Measurements from ENCODE around the gene MRPS18C.

DNA sequence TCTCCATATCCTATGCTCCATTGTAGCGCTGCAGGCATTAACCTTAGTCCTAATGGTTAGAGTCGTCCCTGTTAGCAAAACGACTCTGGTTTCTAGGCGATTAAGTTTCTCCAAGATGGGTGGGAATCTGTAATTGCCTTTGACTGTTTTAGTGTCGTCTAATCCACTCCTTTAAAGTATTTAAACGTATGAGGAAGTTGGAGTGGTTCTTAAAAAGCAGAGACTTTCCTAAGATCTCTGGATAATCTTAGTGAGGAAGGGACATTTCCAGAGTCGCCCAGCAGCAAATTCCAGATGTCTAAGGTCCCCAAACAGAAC, 285 bp downstream of the MRPS18C start:
- no peak for TF ChIP-seq POLR2A (IDR thresholded peaks at IDR 0.05)
- TF ChIP-seq, protein P1, sequence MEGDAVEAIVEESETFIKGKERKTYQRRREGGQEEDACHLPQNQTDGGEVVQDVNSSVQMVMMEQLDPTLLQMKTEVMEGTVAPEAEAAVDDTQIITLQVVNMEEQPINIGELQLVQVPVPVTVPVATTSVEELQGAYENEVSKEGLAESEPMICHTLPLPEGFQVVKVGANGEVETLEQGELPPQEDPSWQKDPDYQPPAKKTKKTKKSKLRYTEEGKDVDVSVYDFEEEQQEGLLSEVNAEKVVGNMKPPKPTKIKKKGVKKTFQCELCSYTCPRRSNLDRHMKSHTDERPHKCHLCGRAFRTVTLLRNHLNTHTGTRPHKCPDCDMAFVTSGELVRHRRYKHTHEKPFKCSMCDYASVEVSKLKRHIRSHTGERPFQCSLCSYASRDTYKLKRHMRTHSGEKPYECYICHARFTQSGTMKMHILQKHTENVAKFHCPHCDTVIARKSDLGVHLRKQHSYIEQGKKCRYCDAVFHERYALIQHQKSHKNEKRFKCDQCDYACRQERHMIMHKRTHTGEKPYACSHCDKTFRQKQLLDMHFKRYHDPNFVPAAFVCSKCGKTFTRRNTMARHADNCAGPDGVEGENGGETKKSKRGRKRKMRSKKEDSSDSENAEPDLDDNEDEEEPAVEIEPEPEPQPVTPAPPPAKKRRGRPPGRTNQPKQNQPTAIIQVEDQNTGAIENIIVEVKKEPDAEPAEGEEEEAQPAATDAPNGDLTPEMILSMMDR (IDR thresholded peaks at IDR 0.05), result no peak
